HG03135 (cell line): ENCODE results near the gene EIF5A.
"Not testable (repeated sequence)": the region's sequence is repeated elsewhere in the genome, so short reads cannot be mapped to it uniquely, and the experiment has no call there.

Experiments
- ATAC-seq: cut with Tn5 transposase; IDR thresholded peaks from one replicate; pipeline ENCODE4 v1.9.1; 2021; ENCODE audit warnings: mild to moderate bottlenecking, moderate library complexity; ENCODE audit not compliant: unreplicated experiment

The EIF5A gene

DNA sequence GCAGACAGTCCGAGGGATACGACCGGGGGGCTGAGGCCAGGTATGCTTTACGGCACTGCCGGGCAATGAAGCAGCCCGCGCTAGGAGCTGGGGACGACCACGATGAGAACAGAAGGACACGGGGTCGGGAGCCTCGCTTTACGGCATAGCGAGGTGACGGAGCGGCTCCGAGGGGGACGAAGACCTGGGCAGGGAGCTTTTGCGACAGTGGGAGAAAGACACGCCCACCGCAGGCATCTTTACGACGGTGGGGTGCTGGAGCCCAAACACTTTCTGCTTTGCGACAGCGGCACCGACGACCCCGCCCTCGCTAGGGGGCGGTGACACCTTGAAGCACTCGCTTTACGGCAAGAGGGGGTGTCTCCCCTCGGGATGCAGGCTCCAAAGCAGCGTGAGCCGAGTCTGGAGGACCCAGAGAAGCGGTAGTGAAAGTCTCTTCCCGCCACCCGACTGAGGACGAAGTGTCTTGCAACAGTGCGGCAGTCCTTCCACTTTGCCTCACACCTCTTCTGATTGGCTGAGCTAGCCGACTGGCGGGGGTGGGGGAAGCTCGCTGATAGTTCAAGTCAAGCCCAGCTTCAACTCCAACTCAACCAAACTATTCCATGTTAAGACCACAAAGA lies 22.1 kb downstream of the EIF5A start:
- ATAC-seq: peak; percentile 55

DNA sequence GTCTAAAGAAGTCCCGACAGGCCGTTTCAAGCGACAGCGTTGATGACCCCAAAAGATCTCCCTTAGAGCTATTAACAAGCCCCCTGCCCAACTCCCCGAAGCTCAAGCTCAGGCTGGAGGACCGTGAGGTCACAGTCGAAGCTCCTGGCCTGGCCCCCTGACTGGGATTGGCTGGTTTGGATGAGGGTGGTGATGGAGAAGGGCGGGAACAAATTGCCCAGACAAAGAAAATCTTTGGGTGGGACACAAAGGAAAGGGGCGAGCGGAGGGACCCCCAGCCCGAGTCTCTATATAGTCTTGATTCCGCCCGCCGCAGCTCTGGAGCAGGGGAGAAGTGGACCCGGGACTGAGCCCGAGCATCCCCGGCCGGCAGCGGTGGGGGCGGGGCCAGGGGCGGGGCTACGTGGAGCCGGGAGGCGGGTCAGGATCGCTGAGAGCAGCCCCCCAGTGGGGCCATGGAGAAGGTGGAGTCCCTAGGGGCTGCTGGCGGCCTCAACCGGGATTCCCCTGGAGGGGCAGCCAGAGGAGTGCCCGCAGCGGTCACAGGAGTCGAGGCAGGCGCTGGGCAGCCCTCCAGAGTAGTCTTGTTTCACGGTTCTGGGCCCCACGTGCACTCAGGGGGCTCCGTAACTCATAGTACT lies 22.7 kb downstream of the EIF5A start:
- ATAC-seq: peak; percentile 43

DNA sequence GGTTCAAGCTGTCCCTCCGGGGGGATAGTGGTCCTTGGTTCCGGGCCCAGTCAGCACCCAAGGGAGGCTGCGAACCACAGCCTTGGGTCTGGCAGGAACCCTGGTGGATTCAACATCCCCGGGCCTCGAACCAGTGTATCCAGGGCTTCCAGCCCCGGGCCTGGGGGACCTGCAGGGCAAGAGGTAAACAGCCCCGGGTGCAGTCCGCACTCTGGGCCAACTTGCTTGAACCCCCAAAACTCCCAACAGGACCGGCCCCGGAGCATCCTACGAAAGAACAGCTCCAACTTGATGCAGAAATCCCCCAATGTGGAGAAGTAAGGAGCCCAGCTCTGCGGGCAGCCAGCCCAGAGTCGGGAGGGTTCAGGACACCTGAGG lies 23.2 kb downstream of the EIF5A start:
- ATAC-seq: no peak

DNA sequence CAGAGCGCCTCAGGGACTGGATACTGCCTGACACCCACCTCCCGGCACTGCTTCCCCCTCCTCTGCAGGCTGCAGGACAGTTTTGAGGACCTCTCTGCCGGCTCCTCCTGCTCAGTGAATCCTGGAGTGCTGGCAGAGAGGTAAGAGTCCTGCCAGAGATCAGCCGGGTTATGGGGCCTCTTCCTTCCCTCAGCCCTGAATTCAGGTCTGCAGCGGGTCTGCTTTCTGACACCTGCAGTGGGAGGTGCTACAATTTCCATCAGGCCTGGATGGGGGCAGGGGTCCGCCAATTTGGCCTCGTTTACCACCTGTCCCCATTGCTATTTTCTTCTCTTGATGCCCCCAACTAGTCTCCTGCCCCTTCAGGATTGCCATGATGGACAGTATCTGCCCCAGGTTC lies 24.7 kb downstream of the EIF5A start:
- no peak for ATAC-seq

DNA sequence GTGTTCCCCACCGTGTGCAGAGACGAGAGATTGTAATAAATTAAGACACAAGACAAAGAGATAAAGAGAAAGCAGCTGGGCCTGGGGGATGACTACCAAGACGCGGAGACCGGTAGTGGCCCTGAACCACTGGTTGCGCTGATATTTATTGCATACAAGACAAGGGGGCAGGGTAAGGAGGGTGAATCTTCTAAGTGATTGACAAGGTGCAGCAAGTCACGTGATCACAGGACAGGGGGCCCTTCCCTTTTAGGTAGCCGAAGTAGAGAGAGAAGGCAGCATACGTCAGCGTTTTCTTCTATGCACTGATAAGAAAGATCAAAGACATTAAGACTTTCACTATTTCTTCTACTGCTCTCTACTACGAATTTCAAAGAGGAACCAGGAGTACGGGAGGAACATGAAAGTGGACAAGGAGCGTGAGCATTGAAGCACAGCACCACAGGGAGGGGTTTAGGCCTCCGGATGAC lies 25.2 kb downstream of the EIF5A start:
- ATAC-seq: not testable (repeated sequence)

DNA sequence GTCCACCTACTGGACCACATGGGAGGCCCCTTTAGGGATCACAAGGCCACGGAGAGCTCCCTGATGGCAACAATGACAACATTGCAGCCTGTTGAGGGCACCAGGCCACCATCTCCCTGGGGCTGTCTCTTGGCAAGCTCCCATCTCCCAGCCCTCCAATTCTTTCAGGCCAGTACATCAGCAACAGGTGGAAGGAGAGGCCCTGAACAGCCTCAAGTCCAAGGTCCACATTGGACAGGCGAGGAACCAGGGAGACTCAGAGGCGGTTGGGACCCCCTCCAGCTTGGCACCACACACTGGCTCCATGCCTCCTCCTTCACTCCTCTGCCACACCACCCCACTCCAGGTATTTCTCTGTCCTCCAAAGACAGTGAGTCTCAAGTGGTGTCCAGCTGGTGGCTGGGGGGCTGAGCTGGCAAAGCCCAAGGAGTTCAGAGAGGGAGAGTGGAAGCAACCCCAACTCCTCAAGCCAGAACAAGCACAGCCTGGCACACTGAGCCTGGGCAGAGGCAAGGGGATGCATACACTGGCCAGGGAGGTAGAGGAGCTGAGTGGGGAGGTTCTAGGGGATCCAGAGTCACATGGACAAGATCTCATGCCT lies 27.6 kb downstream of the EIF5A start:
- no peak for ATAC-seq

DNA sequence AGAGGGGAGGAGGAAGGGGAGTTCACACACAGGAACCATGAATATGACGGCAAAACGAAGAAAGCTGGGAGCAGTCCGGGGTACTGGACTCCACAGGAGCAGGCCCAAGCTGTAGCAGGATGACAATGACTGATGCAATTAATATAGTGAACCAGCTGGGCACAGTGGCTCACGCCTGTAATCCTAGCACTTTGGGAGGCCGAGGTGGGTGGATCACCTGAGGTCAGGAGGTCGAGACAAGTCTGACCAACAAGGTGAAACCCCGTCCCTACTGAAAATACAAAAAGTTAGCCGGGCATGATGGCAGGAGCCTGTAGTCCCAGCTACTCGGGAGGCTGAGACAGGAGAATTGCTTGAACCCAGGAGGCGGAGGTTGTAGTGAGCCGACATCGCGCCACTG lies 28.3 kb downstream of the EIF5A start:
- ATAC-seq: not testable (repeated sequence)

DNA sequence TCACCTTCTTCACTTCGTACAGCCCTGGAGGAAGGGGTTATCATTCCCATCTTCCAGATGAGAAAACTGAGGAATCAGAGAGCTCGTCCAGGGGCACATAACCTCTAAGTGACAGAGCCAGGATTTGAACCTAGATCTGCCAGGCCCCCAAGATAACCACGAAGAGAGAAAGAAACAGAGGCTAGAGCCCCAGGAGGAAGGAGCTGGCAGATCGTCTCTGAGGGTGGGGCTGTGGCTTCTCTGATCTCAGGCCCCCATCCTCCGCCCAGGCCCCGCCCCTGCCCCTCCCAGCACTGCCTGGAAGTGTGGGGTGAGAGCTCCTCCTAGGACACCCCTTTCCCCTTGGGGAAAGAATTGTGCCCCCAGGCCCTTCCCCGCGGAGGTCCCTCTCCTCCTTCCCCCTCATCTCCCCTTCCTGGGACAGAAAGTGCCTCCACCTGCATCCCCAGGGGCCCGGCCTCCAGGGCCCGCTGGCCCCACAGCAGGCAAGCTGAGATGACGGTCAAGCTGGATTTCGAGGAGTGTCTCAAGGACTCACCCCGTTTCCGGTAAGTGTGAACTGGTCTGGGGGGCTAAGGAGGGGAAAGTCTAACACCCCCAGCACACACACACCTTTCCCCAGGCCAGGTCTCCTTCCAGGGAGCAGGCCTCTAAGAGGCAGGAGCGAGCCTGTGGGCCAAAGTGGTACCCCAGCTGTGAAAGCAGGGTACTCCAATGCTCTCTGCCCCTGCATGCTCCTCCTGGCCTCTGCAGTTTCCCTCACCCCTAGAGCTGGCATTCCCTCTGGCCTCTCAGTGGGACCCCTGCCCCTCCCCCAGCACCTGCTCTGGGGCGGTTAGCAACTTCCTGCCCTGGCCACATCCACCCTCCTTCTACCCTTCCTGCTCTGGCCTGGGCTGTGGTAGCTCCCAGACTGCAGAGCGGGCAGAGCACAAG lies 29.1 kb downstream of the EIF5A start, which contains the start of gene ACAP1:
Gene ACAP1 (plus strand): TSS at position 290 of the 936 bp plus-strand sequence. CDS start 206 bp downstream, at position 496.
- ATAC-seq: no peak

DNA sequence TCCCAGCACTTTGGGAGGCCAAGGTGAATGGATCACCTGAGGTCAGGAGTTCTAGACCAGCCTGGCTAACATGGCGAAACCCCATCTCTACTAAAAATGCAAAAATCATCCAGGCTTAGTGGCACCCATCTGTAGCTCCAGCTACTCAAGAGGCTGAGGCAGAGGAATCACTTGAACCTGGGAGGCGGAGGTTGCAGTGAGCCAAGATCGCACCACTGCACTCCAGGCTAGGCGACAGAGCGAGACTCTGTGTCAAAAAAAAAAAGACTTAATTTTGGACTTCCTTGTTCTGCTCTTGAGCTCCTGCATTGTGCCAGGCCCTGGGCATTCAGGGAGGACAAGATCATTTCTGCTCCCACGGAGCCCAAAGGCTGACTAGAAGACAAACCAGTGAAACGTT lies 30.2 kb downstream of the EIF5A start:
- not testable (repeated sequence) for ATAC-seq

DNA sequence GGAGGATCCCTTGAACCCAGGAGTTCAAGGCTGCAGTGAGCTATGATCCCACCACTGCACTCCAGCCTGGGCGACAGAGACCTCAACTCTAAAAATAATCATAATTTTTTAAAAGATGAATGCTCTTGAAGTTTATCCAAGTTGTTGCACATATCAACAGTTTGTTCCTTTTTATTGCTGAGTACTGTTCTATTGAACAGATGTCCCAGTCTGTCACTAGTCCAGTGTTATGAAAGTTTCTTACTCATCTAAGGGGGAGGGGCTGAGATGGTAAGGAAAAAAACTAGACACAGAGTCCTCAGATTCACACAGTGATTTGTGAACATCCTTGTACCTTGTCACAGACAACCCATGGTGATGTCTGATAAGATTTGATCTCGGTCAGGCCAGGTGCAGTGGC lies 32.8 kb downstream of the EIF5A start:
- no peak for ATAC-seq

DNA sequence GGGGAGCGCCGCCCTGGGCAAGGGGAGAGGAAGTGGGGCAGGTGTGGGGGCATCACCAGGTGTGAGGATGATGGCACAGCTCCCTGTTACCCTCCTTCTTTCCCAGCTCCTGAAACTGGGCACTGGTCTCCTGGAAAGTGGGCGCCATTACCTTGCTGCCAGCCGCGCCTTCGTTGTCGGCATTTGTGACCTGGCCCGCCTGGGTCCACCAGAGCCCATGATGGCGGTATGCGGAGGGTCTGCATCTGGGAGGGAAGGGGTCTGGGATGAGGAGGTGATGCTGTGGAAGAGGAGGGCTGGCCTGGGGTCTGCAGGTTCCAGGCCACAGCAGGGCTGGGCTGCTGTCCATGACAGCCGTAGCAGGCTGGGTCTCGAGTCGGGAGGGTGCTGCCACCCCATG lies 34.4 kb downstream of the EIF5A start:
- ATAC-seq: no peak

DNA sequence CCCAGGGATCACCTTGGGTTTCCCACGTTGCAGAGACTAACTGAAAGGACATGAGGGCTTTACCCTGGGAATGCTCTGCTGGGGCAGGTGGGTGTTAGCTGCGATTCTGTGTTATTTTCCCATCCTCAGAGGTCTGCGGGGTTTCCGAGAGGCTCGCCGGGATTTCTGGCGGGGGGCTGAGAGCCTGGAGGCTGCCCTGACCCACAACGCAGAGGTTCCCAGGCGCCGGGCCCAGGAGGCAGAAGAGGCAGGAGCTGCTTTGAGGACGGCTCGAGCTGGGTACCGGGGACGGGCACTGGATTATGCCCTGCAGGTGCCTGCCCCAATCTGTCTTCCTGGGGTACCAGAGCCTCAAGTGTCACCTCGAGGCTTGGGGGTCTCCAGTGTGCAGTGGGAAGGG lies 35.8 kb downstream of the EIF5A start:
- ATAC-seq: no peak

DNA sequence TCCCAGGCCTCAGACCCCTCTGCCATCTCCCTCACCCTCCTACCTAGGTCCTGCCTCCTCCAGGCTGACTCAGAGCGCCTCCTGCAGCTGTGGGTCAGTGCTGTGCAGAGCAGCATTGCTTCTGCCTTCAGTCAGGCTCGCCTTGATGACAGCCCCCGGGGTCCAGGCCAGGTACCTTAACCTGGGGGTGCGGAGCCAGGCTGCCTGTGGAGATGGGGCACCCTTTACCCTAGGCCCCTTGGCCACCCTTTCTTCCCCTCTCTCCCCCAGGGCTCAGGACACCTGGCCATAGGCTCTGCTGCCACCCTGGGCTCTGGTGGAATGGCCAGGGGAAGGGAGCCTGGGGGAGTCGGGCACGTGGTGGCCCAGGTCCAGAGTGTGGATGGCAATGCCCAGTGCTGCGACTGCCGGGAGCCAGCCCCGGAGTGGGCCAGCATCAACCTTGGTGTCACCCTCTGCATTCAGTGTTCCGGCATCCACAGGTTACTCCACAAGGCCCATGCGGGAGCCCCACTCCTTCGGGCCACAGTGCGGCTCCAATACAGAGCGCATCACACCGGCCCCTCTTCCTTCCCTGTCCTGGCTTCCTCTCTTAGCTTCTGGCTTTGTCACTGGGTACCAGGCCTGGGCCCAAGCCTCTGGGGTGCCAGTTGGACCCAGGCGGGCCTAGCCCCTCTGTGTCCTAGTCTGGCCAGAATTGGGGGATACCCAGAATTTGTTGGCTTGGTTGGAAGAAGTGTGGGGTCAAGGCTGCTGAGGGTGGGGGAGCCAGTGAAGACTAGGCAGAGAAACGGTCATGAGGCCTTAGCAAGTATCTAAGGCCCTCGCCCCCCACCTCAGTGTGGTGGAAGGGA lies 39.6 kb downstream of the EIF5A start:
- ATAC-seq: no peak

DNA sequence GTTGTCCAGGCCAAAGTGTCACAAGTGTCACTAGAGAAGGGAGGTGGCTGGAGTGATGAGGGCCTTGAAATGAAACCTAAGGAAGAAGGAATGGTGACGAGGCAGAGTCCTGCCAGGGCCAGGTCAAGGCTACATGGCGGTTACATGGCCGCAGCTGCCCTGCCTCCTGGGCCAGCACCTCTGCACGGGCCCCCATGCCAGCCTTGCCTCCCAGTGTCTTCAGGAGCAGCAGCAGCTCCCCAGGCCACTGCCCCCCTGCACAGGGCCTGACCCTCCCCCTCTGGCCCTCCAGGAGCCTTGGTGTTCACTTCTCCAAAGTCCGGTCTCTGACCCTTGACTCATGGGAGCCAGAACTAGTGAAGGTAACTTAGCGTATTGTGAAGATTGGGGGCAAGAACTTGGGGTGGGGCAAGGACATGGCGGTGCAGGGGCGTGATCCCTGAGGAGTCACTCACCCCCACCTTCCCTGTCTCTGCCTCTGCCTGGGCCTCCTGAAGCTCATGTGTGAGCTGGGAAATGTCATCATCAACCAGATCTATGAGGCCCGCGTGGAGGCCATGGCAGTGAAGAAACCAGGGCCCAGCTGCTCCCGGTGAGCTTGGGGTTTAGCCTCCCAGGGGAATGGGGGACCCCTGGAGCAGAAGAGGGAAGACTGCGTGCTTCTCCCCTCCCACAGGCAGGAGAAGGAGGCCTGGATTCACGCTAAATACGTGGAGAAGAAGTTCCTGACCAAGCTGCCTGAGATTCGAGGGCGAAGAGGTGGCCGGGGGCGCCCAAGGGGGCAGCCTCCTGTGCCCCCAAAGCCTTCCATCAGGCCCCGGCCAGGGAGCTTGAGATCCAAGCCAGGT lies 40.4 kb downstream of the EIF5A start:
- no peak for ATAC-seq

DNA sequence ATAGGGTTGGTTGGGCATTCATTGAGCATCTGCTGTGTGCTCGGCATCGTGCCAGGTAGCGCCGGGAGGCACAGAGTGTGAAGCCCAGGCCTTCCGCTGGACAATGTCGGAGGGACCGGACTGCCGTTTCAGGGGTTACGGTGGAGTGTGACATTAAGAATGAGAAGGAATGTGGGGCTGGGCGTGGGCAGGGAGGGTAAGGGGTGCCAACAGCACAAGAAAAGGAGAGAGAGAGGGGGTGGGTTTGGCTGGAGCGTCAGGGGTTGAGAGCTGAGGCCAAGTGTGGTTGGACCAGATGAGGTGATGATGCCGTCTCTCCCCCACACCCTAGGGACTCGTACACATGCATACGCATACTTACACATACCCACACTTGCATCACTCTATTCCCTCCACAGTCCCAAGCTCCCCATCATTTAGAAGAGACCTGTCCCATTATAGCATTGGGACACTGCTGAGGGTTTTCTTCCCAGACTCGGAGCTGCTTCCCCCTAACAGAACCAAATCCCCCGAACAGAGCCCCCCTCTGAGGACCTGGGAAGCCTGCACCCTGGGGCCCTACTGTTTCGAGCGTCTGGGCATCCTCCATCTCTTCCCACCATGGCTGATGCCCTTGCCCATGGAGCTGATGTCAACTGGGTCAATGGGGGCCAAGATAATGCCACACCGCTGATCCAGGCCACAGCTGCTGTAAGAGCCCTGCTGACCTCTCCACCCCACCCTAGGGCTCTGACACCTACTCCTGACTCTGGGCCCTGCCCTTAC lies 41.2 kb downstream of the EIF5A start:
- no peak for ATAC-seq

DNA sequence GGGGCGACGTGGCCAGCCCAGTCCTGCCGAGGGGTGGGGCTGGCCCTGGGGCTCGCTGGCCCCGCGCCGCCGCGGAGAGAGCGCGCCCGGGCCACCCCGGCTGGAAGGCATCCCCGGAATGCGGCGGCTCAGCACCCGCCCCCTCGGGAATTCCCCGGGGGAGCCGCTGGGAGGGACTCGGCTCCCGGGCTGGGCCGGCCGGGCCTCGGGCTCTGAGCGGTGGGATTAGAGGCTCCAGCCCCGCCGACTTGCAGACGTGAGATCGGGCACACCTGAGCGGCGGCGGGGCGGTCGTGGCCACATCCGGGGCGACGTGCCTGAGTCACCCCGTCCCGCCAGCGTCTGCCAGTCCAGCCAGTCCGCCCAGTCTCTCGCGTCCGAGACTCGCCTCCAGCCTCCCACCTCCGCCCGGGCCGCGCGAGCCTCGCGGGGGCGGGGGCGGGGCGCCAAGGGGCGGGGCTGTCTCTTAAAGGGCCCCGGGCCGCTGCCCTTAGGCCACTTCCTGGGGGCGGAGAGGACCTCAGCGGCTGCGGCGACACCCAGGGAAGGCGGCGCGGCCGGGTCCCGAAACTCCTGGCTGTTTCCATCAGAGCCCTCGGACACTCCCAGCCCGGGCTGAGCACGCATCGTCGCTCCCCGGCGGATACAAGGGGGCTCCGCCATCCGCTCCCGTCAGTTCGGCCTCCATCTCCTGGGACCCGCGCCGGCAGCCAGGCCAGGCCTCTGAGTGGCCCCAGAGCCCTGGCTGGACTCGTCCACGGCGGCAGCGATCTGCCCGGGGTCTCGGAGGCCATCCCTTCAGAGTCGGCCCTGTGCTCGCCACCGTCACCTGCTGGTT lies 44.5 kb downstream of the EIF5A start, which contains the start of gene KCTD11:
Gene KCTD11 (plus strand): TSS at position 498 of the 838 bp plus-strand sequence.
- ATAC-seq: peak; percentile 65

DNA sequence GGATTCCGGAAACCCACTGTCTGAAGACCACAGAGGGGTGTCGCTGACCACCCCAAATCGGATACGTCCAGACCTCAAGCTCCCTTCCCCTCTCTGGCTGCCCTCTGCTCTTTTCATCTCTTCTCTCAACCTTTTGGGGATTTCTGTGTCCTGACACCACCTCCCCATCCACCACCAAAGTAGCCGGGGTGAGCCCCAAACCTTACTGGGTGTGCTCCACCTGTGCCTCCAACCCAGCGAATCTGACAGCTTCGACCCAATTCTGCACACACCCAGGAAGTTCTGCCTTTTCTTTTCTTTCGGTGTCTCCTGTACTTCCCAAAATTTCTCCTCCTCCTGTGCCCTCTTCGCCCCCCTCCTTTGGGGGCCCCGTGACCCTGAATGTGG lies 45.1 kb downstream of the EIF5A start:
- ATAC-seq: no peak
